Mammary epithelial cell (primary cell): Measurements from ENCODE around the gene PRR3.

Experiments
- EZH2 ChIP-seq: IDR thresholded peaks from 2 replicates; pipeline ENCODE4 v1.6.1; 2012; ENCODE audit warnings: low read length, inconsistent platforms, borderline replicate concordance
- TF ChIP-seq, protein P1 (sequence below), 2 donors: IDR thresholded peaks in 1 of 2; conservative IDR thresholded peaks in 1 of 2; 2 replicates each; pipeline ENCODE4 v1.5.1; 2011 to 2012; ENCODE audit warnings: inconsistent platforms in 2 of 2, low read length in 2 of 2, mild to moderate bottlenecking in 2 of 2, control low read depth in 1 of 2, low read depth in 1 of 2; ENCODE audit not compliant: insufficient read depth in 1 of 2; ENCODE audit errors: extremely low read depth in 1 of 2

DNA sequence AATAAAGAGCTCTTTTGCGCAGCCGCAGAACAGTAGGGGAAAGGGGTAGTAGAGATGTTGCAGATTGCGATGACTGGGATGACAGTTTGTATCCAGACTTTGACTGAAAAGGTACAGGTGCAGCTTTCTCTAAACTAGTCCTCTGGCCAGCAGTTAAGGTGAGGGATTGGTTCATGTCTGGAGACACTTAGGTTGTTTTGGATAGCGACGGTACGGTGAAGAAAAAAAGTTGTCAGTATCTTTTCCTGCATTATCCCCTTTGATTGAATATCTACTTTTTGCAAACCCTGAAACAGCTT, 537 bp downstream of the PRR3 start:
- TF ChIP-seq, protein P1, sequence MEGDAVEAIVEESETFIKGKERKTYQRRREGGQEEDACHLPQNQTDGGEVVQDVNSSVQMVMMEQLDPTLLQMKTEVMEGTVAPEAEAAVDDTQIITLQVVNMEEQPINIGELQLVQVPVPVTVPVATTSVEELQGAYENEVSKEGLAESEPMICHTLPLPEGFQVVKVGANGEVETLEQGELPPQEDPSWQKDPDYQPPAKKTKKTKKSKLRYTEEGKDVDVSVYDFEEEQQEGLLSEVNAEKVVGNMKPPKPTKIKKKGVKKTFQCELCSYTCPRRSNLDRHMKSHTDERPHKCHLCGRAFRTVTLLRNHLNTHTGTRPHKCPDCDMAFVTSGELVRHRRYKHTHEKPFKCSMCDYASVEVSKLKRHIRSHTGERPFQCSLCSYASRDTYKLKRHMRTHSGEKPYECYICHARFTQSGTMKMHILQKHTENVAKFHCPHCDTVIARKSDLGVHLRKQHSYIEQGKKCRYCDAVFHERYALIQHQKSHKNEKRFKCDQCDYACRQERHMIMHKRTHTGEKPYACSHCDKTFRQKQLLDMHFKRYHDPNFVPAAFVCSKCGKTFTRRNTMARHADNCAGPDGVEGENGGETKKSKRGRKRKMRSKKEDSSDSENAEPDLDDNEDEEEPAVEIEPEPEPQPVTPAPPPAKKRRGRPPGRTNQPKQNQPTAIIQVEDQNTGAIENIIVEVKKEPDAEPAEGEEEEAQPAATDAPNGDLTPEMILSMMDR (conservative IDR thresholded peaks at IDR 0.05 in 1 of 2, IDR thresholded peaks at IDR 0.05 in 1 of 2; ENCODE audit: extremely low read depth in 1 of 2, insufficient read depth in 1 of 2, low read depth in 1 of 2, low read length in 2 of 2): no peak
- no peak for TF ChIP-seq EZH2
